IPS DF 4.7 (cell line): ENCODE measurements around the gene MRPS12.
"Not testable (repeated sequence)": the region's sequence is repeated elsewhere in the genome, so short reads cannot be mapped to it uniquely, and the experiment has no call there.

Source experiments
- DNase-seq: peaks from one replicate; pipeline ENCODE4 v3.0.0-alpha.2; 2013; ENCODE audit warnings: low spot score; ENCODE audit errors: extremely low read depth

Gene MRPS12

DNA sequence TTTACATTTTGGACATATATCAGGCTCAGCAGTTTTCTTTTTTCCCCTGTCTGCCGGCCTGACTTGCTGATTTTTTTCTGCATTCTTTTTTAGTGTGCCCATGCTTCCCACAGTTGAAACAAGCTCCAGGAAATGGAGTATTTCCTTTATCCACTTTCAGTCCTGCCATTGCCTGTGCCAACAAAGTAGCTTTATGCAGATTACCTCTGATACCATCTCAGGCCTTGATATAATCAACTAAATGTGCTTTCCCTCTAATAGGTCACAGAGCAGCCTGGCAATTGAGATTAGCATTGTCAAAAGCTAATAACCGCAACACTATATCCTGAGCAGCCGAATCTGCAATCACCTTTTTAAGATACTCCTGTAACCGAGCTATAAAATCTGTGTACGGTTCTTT lies 9.2 kb downstream of the MRPS12 start:
- no peak for DNase-seq

- not testable (repeated sequence) for DNase-seq
Observed at GRCh38 chr19:38941466-38941865, 10.7 kb downstream of the MRPS12 start.

DNA sequence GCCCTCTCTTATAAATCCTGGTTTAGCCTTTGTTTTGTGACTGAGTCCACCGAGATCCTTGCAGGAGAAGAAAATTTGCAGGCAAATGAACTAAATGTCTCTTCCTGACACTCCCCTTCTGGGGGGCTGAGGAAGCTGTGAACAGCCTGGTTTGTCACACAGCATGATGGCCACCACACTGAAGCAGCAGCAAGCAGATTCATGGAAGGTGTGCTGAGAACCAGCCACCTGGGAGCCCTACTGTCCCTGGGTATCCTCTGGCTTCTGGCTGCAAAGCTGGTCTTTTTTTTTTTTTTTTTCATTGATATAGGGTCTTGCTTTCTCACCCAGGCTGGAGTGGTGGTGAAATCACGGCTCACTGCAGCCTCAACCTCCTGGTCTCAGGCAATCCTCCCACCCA lies 11.2 kb downstream of the MRPS12 start:
- no peak for DNase-seq

DNA sequence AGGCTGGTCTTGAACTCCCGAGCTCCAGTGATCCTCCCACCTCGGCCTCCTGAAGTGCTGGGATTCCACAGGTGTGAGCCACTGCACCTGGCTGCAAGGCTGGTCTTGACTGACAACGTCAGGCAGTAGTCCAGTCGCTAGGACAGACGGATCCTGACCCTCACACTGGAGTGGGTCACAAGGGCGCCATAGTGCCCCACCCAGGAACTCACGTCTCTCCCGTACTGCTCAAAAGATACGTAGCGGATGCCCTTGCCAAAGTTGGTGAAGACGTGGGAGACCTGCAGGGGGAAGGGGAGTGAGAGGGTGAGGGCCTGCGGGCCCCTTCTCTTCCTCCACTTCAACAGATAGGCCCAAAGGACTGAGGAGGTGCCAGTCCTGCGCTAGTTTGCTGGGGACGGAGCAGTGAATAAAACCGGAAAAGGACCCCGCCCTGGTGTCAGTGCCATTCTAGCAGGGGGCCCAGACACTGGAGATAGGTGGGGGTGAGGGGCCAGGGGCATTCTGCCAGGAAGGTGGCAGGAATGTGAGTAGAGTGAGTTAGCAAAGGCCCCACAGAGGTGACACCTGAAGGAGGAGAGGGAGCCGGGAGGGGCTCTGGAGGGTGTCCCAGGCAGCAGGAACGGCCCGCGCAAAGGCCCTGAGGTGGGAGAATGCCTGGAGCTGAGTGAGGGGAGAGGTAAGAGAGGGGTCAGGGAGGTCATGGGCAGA lies 11.9 kb downstream of the MRPS12 start:
- no peak for DNase-seq

DNA sequence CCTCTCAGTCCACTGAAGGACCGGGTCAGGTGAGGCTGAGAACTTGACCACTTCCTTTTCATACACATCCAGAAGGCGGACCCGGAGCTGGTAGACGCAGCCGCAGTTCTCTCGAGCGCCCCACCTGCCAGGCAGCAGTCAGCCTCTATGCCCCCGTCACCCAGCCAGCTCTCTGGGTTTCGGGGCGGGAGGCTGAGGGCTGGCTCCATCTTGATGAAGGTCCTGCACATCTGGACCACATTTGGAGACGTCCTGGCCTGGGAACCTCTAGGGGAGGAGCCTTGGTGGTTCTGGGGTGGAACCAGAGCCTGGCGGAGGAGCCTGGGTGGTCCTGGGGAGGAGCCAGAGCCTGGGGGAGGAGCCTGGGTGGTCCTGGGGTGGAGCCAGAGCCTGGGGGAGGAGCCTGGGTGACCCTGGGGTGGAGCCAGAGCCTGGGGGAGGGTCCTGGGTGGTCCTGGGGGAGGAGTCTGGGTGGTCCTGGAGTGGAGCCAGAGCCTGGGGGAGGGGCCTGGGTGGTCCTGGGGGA lies 14.3 kb downstream of the MRPS12 start:
- no peak for DNase-seq

- no peak for DNase-seq
Observed at GRCh38 chr19:38945562-38946228, 15.0 kb downstream of the MRPS12 start.

DNA sequence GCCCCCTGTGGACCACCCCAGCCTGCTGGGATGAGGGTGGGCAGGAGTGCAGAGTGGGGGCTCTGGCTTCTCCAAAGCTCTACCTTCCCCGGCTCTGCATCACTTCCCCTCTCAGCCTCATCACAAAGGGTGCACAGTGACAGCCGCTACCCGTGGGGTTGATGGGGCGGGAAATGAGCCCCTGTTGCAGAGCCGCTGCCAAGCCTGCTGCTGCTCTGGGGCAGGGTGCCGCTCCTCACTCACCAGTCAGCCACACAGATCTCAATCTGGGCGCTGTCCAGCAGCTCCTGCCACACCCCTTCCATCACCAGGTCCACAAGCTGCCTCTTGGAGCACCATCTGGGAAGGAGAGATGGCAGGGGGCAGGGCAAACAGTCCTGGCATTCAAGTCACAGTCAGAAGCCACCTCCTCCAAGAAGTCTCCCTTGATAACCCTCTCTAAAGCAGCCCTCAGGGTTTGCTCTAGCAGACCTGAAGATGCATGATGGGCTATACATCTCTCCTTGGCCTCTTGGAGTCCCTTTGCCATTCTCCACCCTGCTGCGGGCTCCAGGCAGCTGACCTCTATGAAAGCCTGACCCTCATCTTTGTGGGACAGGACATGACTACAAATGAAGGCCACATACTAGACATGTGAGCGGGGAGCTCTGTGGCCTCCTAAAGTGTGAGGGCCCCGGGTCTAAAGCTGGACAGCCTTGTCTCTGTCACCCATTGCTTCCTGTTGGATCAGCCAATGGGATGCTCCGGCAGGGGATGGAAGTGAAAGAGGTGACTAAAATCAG lies 15.7 kb downstream of the MRPS12 start:
- DNase-seq = no peak

- peak; percentile 82 for DNase-seq
Observed at GRCh38 chr19:38949580-38950367, 19.0 kb downstream of the MRPS12 start.

GRCh38 chr19:38951187-38951586 lies 20.4 kb downstream of the MRPS12 start:
- DNase-seq = no peak

DNA sequence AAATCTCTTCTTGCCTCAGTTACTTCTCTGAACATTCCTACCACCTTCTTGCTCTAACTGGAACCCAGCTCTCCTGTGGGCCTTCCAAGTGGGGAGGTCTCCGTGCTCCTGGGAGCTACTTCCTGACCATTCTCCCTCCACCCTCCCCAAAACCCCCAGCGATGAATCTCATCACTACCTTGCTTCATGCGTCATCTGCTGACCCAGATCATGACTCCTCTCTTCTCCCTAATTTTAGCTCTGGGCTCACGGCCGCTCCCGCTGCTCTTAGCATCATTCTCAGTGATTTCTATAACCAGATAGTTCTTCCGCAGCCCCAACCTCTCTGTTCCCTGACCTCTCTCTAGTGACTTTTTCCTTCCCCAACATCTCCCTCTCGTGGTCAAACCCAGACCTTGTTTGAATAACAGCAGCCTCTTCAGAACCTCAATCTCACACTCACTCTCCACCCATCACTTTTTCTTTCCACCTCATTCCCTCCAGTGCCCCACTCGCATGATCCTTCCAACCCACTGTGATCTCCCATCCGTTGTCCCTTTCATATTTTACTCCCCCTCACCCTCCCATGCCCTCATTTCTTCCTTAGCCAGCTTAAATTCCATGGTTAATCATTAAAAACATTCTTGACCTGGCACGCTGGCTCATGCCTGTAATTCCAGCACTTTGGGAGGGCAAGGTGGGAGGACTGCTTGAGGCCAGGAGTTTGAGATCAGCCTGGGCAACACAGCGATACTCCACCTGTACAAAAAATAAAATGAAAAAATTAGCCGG lies 21.8 kb downstream of the MRPS12 start:
- no peak for DNase-seq

DNA sequence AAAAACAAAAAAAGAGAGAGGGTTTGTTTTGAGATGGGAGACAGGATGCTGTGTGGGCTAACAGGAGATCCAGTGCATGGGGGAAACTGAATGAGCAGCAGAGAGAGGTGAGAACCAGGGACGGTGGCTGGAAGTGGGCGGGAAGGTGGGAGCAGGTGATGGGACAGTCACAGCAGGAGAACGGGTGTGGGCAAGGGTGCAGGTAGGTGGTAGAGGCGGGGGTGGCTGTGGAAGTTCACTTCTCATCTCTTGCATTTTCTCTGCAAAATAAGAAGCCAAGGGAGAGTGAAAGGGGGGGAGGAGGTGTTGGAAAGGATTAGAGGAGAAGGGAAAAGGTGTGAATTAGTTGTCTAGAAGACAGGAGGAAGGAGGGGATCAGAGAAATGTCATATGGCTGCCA lies 22.9 kb downstream of the MRPS12 start:
- no peak for DNase-seq

DNA sequence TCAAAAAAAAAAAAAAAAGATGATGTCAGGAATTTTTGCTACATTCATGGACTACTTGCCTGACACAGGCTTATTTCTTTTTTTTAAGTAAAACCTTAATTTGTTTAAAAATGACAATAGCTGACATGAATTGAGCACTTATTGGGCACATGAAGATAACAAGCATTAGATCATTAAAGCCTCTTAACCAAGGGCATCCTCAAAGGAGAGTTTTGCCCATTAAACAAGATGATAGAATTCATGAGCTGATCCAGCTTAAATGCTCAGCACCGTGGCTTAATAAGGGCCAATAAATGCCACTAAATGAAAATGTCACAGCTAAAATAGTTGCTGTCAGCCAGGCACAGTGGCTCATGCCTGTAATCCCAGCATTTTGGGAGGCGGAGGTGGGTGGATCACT lies 25.5 kb downstream of the MRPS12 start:
- DNase-seq = no peak

- DNase-seq = no peak
Observed at GRCh38 chr19:38958301-38958700, 27.6 kb downstream of the MRPS12 start.

GRCh38 chr19:38959618-38960017 lies 28.9 kb downstream of the MRPS12 start:
- no peak for DNase-seq

- DNase-seq = no peak
Observed at GRCh38 chr19:38964738-38965137, 34.0 kb downstream of the MRPS12 start.

- not testable (repeated sequence) for DNase-seq
Observed at GRCh38 chr19:38966149-38966548, 35.4 kb downstream of the MRPS12 start.

DNA sequence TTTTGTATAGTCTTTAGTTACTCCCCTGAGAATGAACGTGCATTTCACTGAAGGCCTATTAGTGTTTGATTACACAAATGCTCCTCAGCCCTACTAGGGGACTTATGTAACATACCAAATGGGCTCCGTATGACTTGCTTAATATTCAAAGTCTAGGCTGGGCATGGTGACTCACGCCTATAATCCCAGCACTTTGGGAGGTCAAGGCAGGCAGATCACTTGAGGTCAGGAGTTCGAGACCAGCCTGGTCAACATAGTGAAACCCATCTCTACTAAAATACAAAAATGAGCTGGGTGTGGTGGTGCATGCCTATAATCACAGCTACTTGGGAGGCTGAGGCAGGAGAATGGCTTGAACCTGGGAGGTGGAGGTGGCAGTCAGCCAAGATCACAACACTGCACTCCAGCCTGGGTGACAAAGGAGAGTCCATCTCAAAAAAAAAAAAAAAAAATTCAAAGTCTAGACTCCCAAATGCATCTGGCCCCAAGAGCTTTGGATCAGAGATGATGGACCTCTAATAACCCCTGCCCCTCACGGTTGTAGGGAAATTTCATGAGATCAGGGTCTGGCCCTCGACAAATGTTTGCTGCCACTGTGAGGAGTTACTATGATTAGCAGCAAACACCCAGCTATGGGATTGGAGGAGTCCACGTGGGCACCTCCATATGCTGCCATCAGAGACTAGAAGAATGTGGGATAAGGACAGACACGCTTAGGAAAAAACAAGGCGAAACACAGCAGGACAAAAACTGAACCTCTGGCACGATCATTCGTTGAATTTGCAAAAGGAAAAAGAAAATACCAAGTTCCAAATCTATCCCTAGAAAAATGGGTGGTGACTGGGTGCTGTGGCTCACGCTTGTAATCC lies 40.2 kb downstream of the MRPS12 start:
- no peak for DNase-seq

- DNase-seq = no peak
Observed at GRCh38 chr19:38971672-38972071, 40.9 kb downstream of the MRPS12 start.

GRCh38 chr19:38974624-38975213 lies 44.0 kb downstream of the MRPS12 start:
- DNase-seq = no peak
